Chondrocyte (in vitro differentiated cells): ENCODE measurements around the gene WDR91. TPM values are rescaled to one million over a fixed set of nuclear protein-coding genes. Genes with fewer than 3 reads are reported as not detected.
"Not testable (repeated sequence)": the region's sequence is repeated elsewhere in the genome, so short reads cannot be mapped to it uniquely, and the experiment has no call there.

Experiments used
- DNase-seq: peaks from one replicate; pipeline ENCODE4 v3.0.0; 2021; ENCODE audit warnings: mixed read lengths, low spot score
- H3K27ac Mint-ChIP-seq: one replicate; pipeline ENCODE4 v1.8.0; 2021; ENCODE audit warnings: mild to moderate bottlenecking, moderate library complexity, mixed read lengths; ENCODE audit not compliant: unreplicated experiment
- H3K27me3 Mint-ChIP-seq: 2 replicates; pipeline ENCODE4 v1.8.0; 2021; ENCODE audit warnings: low read depth, mixed read lengths
- H3K36me3 Mint-ChIP-seq: 2 replicates; pipeline ENCODE4 v1.8.0; 2021; ENCODE audit warnings: low read depth, mixed read lengths
- H3K4me1 Mint-ChIP-seq: 2 replicates; pipeline ENCODE4 v1.8.0; 2021; ENCODE audit warnings: low read depth, mild to moderate bottlenecking, mixed read lengths
- H3K4me3 Mint-ChIP-seq: one replicate; pipeline ENCODE4 v1.8.0; 2021; ENCODE audit warnings: mild to moderate bottlenecking, moderate library complexity, mixed read lengths; ENCODE audit not compliant: unreplicated experiment
- H3K9me3 Mint-ChIP-seq: 2 replicates; pipeline ENCODE4 v1.8.0; 2021; ENCODE audit warnings: low read depth, mixed read lengths
- total RNA-seq: library from RNA; stranded (reverse); gene quantifications from 3 replicates; pipeline ENCODE4 v1.2.1, GENCODE V29; 2021
- TF ChIP-seq, protein P1 (sequence below): fragments of 200-600 bp; sonication (generic); IDR thresholded peaks from 2 replicates; pipeline ENCODE4 v1.5.0; 2021; ENCODE audit warnings: antibody characterized with exemption, mild to moderate bottlenecking, moderate library complexity

WDR91 gene
- total RNA-seq, 1 donor from 2014 or later: 10.6 TPM

DNA sequence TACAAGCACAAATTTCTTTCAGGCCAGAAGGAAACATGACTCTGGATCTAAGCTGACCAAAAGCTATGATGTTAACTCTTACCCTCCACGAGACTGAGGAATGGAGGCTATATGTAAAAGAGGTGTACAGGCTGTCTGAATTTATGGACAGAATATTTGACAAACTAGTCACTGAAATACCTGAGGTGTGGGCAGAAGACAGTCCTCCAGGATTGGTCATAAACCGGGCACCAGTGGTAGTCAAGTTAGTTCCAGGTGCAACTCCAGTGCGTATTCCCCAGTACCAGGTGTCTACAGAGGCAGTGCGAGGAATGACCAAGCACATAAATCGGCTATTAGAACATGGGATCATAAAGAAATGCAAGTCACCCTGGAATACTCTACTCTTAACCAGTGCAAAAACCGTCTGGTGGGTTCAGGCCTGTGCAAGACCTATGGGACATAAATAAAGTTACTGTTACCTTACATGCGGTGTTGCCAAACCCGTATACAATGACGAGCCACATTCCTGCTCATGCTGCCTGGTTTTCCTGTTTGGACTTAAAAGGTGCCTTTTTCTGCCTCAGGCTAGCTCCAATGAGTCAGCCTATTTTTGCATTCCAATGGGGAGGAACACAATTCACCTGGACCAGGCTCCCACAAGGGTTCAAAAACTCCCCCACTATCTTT, 34.2 kb downstream of the WDR91 start:
- H3K36me3 Mint-ChIP-seq: peaks cover 14% of the 10 kb centered on the region
- peaks cover 19% of the 10 kb centered on the region for H3K9me3 Mint-ChIP-seq
- H3K4me1 Mint-ChIP-seq: peaks cover 2% of the 10 kb centered on the region
- TF ChIP-seq, protein P1, sequence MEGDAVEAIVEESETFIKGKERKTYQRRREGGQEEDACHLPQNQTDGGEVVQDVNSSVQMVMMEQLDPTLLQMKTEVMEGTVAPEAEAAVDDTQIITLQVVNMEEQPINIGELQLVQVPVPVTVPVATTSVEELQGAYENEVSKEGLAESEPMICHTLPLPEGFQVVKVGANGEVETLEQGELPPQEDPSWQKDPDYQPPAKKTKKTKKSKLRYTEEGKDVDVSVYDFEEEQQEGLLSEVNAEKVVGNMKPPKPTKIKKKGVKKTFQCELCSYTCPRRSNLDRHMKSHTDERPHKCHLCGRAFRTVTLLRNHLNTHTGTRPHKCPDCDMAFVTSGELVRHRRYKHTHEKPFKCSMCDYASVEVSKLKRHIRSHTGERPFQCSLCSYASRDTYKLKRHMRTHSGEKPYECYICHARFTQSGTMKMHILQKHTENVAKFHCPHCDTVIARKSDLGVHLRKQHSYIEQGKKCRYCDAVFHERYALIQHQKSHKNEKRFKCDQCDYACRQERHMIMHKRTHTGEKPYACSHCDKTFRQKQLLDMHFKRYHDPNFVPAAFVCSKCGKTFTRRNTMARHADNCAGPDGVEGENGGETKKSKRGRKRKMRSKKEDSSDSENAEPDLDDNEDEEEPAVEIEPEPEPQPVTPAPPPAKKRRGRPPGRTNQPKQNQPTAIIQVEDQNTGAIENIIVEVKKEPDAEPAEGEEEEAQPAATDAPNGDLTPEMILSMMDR: no peak
- no peak overlapping the region for H3K27ac Mint-ChIP-seq
- no peaks in the 10 kb centered on the region for H3K27me3 Mint-ChIP-seq
- no peak overlapping the region for H3K4me3 Mint-ChIP-seq
- no peak for DNase-seq

DNA sequence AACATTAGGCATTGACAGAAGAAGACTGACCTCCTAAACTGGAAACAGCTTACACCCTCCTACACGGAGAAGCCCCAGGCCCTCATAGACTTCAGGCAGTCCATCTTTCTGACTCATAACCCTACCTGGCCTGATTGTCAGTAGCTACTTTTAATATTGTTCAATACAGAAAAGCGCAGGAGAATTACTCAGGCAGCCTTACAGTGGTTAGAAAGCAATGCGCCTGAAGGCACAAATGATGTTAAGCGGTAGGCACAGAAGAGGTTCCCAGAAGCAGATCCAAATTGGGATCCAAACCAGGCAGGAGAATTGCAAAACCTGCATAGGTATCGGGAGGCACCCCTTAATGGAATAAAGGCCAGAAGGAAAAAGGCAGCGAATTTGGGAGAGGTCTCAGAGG, 35.4 kb downstream of the WDR91 start:
- Mint-ChIP-seq H3K4me3 (no peak overlapping the region), H3K4me1 (peaks cover 11% of the 10 kb centered on the region), H3K36me3 (peaks cover 4% of the 10 kb centered on the region), H3K27ac (no peak overlapping the region), H3K27me3 (no peaks in the 10 kb centered on the region), H3K9me3 (peaks cover 8% of the 10 kb centered on the region)
- no peak for DNase-seq
- TF ChIP-seq, protein P1: no peak

DNA sequence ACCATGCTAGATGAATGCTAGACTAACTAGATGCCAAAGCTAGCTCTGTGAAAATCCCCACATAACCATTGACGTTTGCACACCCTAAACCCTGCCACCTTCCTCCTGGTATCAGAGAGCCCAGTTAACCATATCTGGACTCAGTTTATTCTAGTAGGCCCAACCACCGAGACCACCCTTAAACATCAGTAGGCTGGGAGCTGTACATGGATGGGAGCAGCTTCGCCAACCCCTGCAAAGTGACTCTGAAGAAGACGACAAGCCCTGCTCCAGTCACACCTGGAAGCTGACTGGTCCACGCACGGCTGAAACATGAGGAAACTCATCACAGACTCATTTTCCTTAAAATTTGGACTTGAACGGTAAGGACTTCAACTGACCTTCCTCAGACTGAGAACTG, 36.4 kb downstream of the WDR91 start:
- DNase-seq: no peak
- Mint-ChIP-seq H3K4me1 (peaks cover 15% of the 10 kb centered on the region), H3K27ac (no peak overlapping the region), H3K27me3 (no peaks in the 10 kb centered on the region), H3K9me3 (no peaks in the 10 kb centered on the region), H3K4me3 (no peak overlapping the region), H3K36me3 (peaks cover 1% of the 10 kb centered on the region)
- TF ChIP-seq, protein P1: no peak

DNA sequence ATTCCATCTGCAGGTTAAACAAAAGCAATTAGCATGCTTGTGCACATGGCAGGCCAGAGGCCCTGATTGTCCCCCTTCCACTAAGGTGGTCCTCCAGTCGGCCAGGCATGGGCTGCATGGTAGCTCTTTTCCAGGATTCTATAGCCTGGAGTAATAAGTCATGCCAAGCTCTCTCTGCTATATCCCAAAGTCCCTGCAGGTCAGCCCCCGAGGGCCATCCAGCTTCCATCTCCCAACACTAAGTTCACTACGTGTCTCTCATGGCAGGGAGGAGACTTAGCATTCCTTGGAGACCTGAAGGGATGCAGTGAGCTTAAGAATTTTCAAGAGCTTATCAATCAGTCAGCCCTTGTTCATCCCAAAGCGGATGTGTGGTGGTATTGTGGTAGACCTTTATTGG, 37.4 kb downstream of the WDR91 start:
- H3K27ac Mint-ChIP-seq, H3K4me3 Mint-ChIP-seq: not testable (repeated sequence)

GRCh38 chr7:135171581-135172291, 39.6 kb downstream of the WDR91 start:
- not testable (repeated sequence) for H3K36me3 Mint-ChIP-seq, H3K27me3 Mint-ChIP-seq, H3K9me3 Mint-ChIP-seq, DNase-seq
- H3K4me3 Mint-ChIP-seq: peak overlapping the region; percentile 91
- peaks cover 41% of the 10 kb centered on the region for H3K4me1 Mint-ChIP-seq
- H3K27ac Mint-ChIP-seq: peak overlapping the region; percentile 97

More for the DNA sequence above, 37.4 kb downstream of the WDR91 start:
- H3K36me3 Mint-ChIP-seq, H3K27me3 Mint-ChIP-seq, H3K9me3 Mint-ChIP-seq, DNase-seq: not testable (repeated sequence)
- H3K4me1 Mint-ChIP-seq: peaks cover 25% of the 10 kb centered on the region

GRCh38 chr7:135170998-135171481, 40.3 kb downstream of the WDR91 start:
- DNase-seq: not testable (repeated sequence)
- TF ChIP-seq, protein P1: peak; percentile 41
- peak overlapping the region; percentile 97 for H3K27ac Mint-ChIP-seq

More at GRCh38 chr7:135170998-135171481, 40.3 kb downstream of the WDR91 start:
- Mint-ChIP-seq H3K4me1 (peaks cover 41% of the 10 kb centered on the region), H3K4me3 (peak overlapping the region; percentile 91)
- not testable (repeated sequence) for H3K27me3 Mint-ChIP-seq, H3K36me3 Mint-ChIP-seq, H3K9me3 Mint-ChIP-seq
